Trophoblast cell (in vitro differentiated cells and primary cell): Measurements from ENCODE around the gene STRA6.

Experiments used
- DNase-seq, 2 donors: peaks; one replicate each; pipeline ENCODE4 v3.0.0-alpha.2; 2016
- H2AFZ ChIP-seq: 2 replicates; pipeline ENCODE4 v1.6.1; 2013; ENCODE audit warnings: low read length, moderate library complexity, mild to moderate bottlenecking; ENCODE audit not compliant: insufficient read depth, poor library complexity
- H2AK5ac ChIP-seq: 2 replicates; pipeline ENCODE4 v1.6.1; 2013; ENCODE audit warnings: mild to moderate bottlenecking, low read length
- H2BK120ac ChIP-seq: 2 replicates; pipeline ENCODE4 v1.6.1; 2013; ENCODE audit warnings: low read length, mild to moderate bottlenecking, moderate library complexity; ENCODE audit not compliant: insufficient read depth, poor library complexity
- H2BK12ac ChIP-seq: 2 replicates; pipeline ENCODE4 v1.6.1; 2013; ENCODE audit warnings: mild to moderate bottlenecking, low read length, moderate library complexity
- H2BK5ac ChIP-seq: 2 replicates; pipeline ENCODE4 v1.6.1; 2013; ENCODE audit warnings: low read length, low read depth, moderate library complexity, mild to moderate bottlenecking; ENCODE audit not compliant: poor library complexity
- H3K14ac ChIP-seq: 2 replicates; pipeline ENCODE4 v1.6.1; 2013; ENCODE audit warnings: mild to moderate bottlenecking, low read length
- H3K18ac ChIP-seq: 2 replicates; pipeline ENCODE4 v1.6.1; 2013; ENCODE audit warnings: mild to moderate bottlenecking, low read length
- H3K23ac ChIP-seq: 2 replicates; pipeline ENCODE4 v1.6.1; 2013; ENCODE audit warnings: low read length
- H3K27ac ChIP-seq: 2 replicates; pipeline ENCODE4 v1.5.1; 2013; ENCODE audit warnings: low read depth, mild to moderate bottlenecking, inconsistent platforms, low read length, moderate library complexity
- H3K27me3 ChIP-seq: 2 replicates; pipeline ENCODE4 v1.6.1; 2013; ENCODE audit warnings: inconsistent platforms, mild to moderate bottlenecking, low read length, moderate library complexity; ENCODE audit not compliant: insufficient read depth
- H3K36me3 ChIP-seq, 2 experiments: 1 replicate in 1 of 2; 2 replicates in 1 of 2; pipeline ENCODE4 v1.6.1; 2013; ENCODE audit warnings: low read length in 2 of 2, mild to moderate bottlenecking in 2 of 2, moderate library complexity in 1 of 2; ENCODE audit not compliant: insufficient read depth in 2 of 2, control insufficient read depth in 1 of 2
- H3K4ac ChIP-seq: 2 replicates; pipeline ENCODE4 v1.6.1; 2013; ENCODE audit warnings: low read depth, mild to moderate bottlenecking, low read length, moderate library complexity
- H3K4me1 ChIP-seq, 2 experiments: 1 replicate in 1 of 2; 2 replicates in 1 of 2; pipeline ENCODE4 v1.6.1; 2013; ENCODE audit warnings: low read length in 2 of 2, mild to moderate bottlenecking in 2 of 2, moderate library complexity in 1 of 2; ENCODE audit not compliant: insufficient read depth in 2 of 2, control insufficient read depth in 1 of 2
- H3K4me2 ChIP-seq: 2 replicates; pipeline ENCODE4 v1.6.1; 2013; ENCODE audit warnings: inconsistent platforms, mild to moderate bottlenecking, low read length, moderate library complexity
- H3K4me3 ChIP-seq: 2 replicates; pipeline ENCODE4 v1.5.1; 2013; ENCODE audit warnings: mild to moderate bottlenecking, low read depth, low read length, inconsistent platforms
- H3K79me1 ChIP-seq: one replicate; pipeline ENCODE4 v1.6.1; 2013; ENCODE audit warnings: low read length
- H3K79me2 ChIP-seq: 2 replicates; pipeline ENCODE4 v1.6.1; 2013; ENCODE audit warnings: low read length, mild to moderate bottlenecking; ENCODE audit not compliant: control insufficient read depth, insufficient read depth, poor library complexity
- H3K9ac ChIP-seq: 2 replicates; pipeline ENCODE4 v1.6.1; 2013; ENCODE audit warnings: mild to moderate bottlenecking, low read length
- H3K9me3 ChIP-seq: 2 replicates; pipeline ENCODE4 v1.6.1; 2013; ENCODE audit warnings: low read depth, mild to moderate bottlenecking, control low read depth, inconsistent platforms, low read length; ENCODE audit not compliant: insufficient read depth
- H4K12ac ChIP-seq: 2 replicates; pipeline ENCODE4 v1.6.1; 2013; ENCODE audit warnings: low read depth, mild to moderate bottlenecking, low read length, moderate library complexity
- H4K8ac ChIP-seq: 2 replicates; pipeline ENCODE4 v1.6.1; 2013; ENCODE audit warnings: low read depth, mild to moderate bottlenecking, low read length, moderate library complexity
- H4K91ac ChIP-seq: one replicate; pipeline ENCODE4 v1.6.1; 2013; ENCODE audit warnings: low read depth, mild to moderate bottlenecking, low read length, moderate library complexity
- WGBS: extraction: QIAGEN DNeasy Blood & Tissue Kit; methylation state at CpG from one replicate; pipeline ENCODE4 v1.1.7; 2013; ENCODE audit warnings: missing lambda C conversion rate; ENCODE audit not compliant: insufficient read length, insufficient coverage; ENCODE audit errors: extremely low coverage; 5-methylcytosine and 5-hydroxymethylcytosine counted together

Gene STRA6

DNA sequence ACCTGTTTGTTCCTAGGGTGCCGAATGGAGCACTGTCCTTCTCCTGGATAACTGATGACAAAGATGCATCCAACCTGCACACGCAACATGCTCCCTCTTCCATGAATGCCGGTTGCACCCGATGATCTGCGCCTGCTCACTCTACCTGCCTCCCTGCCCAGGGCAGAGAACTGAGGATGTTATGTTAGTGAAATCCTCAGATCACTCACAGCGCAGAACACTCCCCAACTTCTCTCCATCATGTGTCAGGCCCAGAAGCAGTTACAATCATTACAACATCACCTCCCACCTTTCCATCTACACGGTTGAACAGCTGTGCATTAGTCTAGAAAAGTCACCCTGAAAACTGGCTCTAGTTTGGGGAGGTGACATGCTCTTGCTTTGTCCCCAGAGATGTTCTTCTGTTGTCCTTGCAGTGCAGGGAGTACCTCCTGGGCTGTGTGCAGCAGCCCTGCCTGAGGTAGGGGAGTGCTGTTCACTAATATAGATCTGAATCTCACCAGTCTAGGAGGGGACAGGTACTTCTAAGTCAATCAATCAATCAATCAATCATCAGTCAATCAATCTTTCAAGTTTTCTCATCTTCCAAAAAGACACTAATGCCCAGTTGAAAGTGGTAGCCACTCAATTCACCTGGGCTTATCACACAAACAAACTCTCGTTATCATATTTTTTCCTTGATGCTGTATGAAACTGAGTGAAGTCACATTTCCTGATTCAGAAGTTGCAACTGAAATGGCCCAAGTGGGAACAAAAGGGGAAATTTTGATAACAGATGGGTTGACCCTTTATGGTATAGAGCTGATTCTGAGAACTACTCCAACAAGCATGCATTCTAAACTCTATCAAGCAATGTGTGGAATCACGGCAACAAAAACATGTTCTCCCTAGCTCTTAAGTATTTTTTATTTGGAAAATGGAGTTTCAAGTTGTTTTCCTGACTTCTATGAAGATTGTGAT, 44.4 kb downstream of the STRA6 start:
- Histone ChIP-seq H3K4ac (no peak overlapping the region), H3K79me2 (no peaks in the 10 kb centered on the region), H3K79me1 (no peaks in the 10 kb centered on the region), H3K9me3 (no peaks in the 10 kb centered on the region), H2BK120ac (no peak overlapping the region), H3K9ac (no peak overlapping the region), H3K27me3 (no peaks in the 10 kb centered on the region), H4K12ac (no peak overlapping the region), H3K23ac (no peak overlapping the region), H2BK5ac (no peak overlapping the region), H3K18ac (no peak overlapping the region), H4K8ac (no peak overlapping the region), H3K4me2 (no peak overlapping the region), H2AFZ (no peak overlapping the region), H2AK5ac (no peak overlapping the region), H3K4me3 (no peak overlapping the region), H3K36me3 (no peaks in the 10 kb centered on the region), H2BK12ac (no peak overlapping the region), H3K27ac (no peak overlapping the region), H4K91ac (no peak overlapping the region), H3K4me1 (peaks cover 0 to 6% of the 10 kb centered on the region in 2 experiments), H3K14ac (no peak overlapping the region)
- no peak for DNase-seq
- WGBS: no CpG with 5 or more reads among the region's 9 CpGs

DNA sequence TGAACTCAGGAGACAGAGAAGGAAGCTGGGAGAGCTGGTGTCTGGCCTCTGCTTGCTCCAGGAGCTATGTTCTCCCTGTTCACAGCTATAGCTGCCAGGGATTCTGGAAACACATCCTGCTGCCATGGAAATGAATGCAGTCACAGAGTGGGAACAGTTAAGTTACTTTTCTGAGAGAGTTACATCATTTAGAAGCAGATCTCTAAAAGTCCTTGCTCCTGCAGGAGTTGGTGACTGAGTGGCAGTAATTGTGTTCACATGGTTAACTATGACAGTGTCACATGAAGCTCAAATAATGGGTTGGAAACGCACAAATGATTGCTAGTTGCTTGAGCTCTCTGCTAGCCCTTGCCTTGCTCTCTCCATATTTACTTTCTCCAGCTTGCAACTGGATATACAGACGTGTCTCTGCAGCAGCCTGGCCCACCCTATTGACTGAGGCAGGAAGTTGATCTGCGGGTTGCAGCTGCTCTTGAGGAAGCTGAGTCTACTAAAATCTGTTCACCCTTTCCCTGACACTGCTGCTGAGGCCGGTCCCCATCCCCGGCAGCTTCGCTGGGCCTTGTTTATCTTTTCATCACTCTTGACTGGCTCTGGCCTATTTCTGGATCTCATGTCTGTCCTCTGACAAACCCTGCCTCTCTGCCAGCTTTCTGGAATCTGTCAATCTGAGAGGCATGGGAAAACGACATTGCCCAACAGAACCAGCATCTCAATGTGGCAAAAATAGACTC, 45.7 kb downstream of the STRA6 start:
- no peak overlapping the region for H3K14ac ChIP-seq
- no peak overlapping the region for H4K8ac ChIP-seq
- H3K4me3 ChIP-seq: no peak overlapping the region

DNA sequence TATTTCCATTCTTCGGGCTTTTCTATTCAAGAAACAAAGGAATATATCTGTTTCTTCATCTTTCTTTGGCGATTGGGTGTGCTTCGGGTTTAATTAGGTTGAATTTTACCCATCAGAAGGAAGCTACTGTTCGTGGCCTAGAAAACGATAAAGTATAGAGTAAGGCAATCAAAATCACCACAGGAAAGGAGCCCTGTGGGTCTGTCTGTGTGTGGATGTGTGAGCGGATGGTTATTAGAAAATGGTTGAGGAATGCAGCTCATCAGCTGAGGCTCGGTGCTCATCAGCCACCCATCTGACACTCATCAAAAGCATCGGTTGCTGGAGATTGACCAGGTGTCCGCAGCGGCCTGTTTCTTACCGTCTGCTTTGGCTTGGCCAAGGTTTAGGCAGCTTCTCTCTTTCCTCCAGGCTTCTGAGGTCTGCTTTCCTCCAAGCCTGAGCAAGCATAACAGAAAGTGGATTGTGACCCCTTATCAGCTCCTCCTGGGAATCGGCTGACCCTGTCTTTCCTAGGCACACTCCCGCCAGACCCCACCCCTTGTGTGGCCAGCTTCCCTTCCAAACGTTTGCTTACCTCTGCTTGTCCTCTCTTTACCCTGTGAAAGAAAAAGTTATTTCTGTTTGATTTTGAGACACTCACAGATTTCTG, 46.7 kb downstream of the STRA6 start:
- Histone ChIP-seq H3K36me3 (no peaks in the 10 kb centered on the region), H3K79me2 (no peaks in the 10 kb centered on the region), H3K9me3 (no peaks in the 10 kb centered on the region), H4K12ac (no peak overlapping the region), H3K14ac (no peak overlapping the region), H2AFZ (no peak overlapping the region), H3K23ac (no peak overlapping the region), H3K4me3 (peak overlapping the region; percentile 44), H3K27me3 (no peaks in the 10 kb centered on the region), H4K8ac (no peak overlapping the region), H3K9ac (no peak overlapping the region), H3K27ac (no peak overlapping the region), H3K18ac (no peak overlapping the region), H2BK12ac (no peak overlapping the region), H2BK5ac (no peak overlapping the region), H3K4ac (no peak overlapping the region), H2BK120ac (no peak overlapping the region), H3K79me1 (no peaks in the 10 kb centered on the region), H4K91ac (no peak overlapping the region), H3K4me1 (peaks cover 0 to 6% of the 10 kb centered on the region in 2 experiments), H3K4me2 (no peak overlapping the region), H2AK5ac (no peak overlapping the region)
- no peak for DNase-seq
- no CpG with 5 or more reads among the region's 14 CpGs for WGBS

More for the DNA sequence above, 45.7 kb downstream of the STRA6 start:
- Histone ChIP-seq H4K12ac (no peak overlapping the region), H3K79me2 (no peaks in the 10 kb centered on the region), H3K27ac (no peak overlapping the region), H3K79me1 (no peaks in the 10 kb centered on the region), H2AFZ (no peak overlapping the region), H2AK5ac (no peak overlapping the region), H3K9ac (no peak overlapping the region), H3K9me3 (no peaks in the 10 kb centered on the region), H3K4ac (no peak overlapping the region), H3K23ac (no peak overlapping the region), H2BK12ac (no peak overlapping the region), H2BK120ac (no peak overlapping the region), H2BK5ac (no peak overlapping the region), H3K27me3 (no peaks in the 10 kb centered on the region), H3K4me1 (peaks cover 0 to 6% of the 10 kb centered on the region in 2 experiments), H4K91ac (no peak overlapping the region), H3K36me3 (no peaks in the 10 kb centered on the region), H3K4me2 (no peak overlapping the region), H3K18ac (no peak overlapping the region)
- no peak for DNase-seq
- WGBS: no CpG with 5 or more reads among the region's 7 CpGs

DNA sequence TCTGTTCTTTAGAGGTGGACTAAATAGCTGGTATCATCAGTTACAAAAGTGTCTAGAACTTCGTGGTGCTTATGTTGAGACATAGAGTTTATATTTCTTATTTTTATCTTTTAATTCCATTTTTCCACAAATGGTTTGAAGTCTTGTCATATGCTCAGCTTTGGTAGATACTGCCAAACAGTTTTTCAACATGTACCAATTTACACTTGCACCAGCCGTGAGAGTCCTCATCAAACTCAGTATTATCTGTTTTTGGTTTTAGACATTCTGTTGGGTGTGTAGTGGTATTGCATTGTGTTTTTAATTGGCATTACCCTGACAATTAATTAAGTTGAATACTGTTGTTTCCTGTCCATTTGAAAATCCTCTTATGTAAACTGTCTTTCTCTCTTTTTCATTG, 55.5 kb downstream of the STRA6 start:
- no peak overlapping the region for H4K91ac ChIP-seq
- no peak overlapping the region for H3K4me2 ChIP-seq
- H2AFZ ChIP-seq: no peak overlapping the region
- no peak overlapping the region for H3K4ac ChIP-seq
- no peak overlapping the region for H3K27ac ChIP-seq
- no peaks in the 10 kb centered on the region for H3K79me1 ChIP-seq
- H3K23ac ChIP-seq: no peak overlapping the region
- no peak overlapping the region for H3K14ac ChIP-seq
- no peaks in the 10 kb centered on the region for H3K79me2 ChIP-seq
- H3K18ac ChIP-seq: no peak overlapping the region
- H4K8ac ChIP-seq: no peak overlapping the region
- DNase-seq: no peak
- no peaks in the 10 kb centered on the region for H3K36me3 ChIP-seq
- H3K9me3 ChIP-seq: peaks cover 3% of the 10 kb centered on the region
- H3K4me1 ChIP-seq: no peaks in the 10 kb centered on the region
- H3K4me3 ChIP-seq: no peak overlapping the region
- H2BK12ac ChIP-seq: no peak overlapping the region
- no CpG with 5 or more reads among the region's 2 CpGs for WGBS
- no peaks in the 10 kb centered on the region for H3K27me3 ChIP-seq
- no peak overlapping the region for H2BK5ac ChIP-seq
- no peak overlapping the region for H2BK120ac ChIP-seq
- H4K12ac ChIP-seq: no peak overlapping the region
- H2AK5ac ChIP-seq: no peak overlapping the region
- H3K9ac ChIP-seq: no peak overlapping the region
